Neuronal stem cell (in vitro differentiated cells): Measurements from ENCODE around the gene RALY.

Experiments used
- DNase-seq: peaks from one replicate; pipeline ENCODE4 v3.0.0-alpha.2; 2013; ENCODE audit warnings: low spot score
- H2AFZ ChIP-seq: one replicate; pipeline ENCODE4 v1.6.1; 2013; ENCODE audit warnings: mild to moderate bottlenecking, low read length, inconsistent platforms
- H2AK5ac ChIP-seq: 2 replicates; pipeline ENCODE4 v1.6.1; 2013; ENCODE audit warnings: low read depth, mild to moderate bottlenecking, inconsistent platforms, low read length, moderate library complexity, mixed read lengths
- H2BK120ac ChIP-seq: 2 replicates; pipeline ENCODE4 v1.6.1; 2013; ENCODE audit warnings: low read depth, mild to moderate bottlenecking, inconsistent platforms, low read length, moderate library complexity, mixed read lengths
- H2BK12ac ChIP-seq: one replicate; pipeline ENCODE4 v1.6.1; 2013; ENCODE audit warnings: low read length, inconsistent platforms
- H2BK15ac ChIP-seq: 2 replicates; pipeline ENCODE4 v1.6.1; 2013; ENCODE audit warnings: mild to moderate bottlenecking, low read length, inconsistent platforms, mixed read lengths
- H2BK5ac ChIP-seq: one replicate; pipeline ENCODE4 v1.6.1; 2013; ENCODE audit warnings: inconsistent platforms, mild to moderate bottlenecking, low read length, moderate library complexity
- H3K14ac ChIP-seq: one replicate; pipeline ENCODE4 v1.6.1; 2013; ENCODE audit warnings: low read length, inconsistent platforms
- H3K18ac ChIP-seq: 2 replicates; pipeline ENCODE4 v1.6.1; 2013; ENCODE audit warnings: low read length, inconsistent platforms
- H3K23ac ChIP-seq: 2 replicates; pipeline ENCODE4 v1.6.1; 2013; ENCODE audit warnings: low read depth, mild to moderate bottlenecking, mixed read lengths, low read length, inconsistent platforms; ENCODE audit not compliant: poor library complexity
- H3K27ac ChIP-seq: replicated peaks from 3 replicates; pipeline ENCODE4 v1.5.1; 2013; ENCODE audit warnings: low read length, inconsistent platforms
- H3K27me3 ChIP-seq, 3 experiments: 2 replicates each; pipeline ENCODE4 v1.6.1; 2013; ENCODE audit warnings: low read length in 3 of 3, mild to moderate bottlenecking in 2 of 3, inconsistent platforms in 1 of 3, low read depth in 1 of 3, mixed read lengths in 1 of 3, moderate library complexity in 1 of 3; ENCODE audit not compliant: control insufficient read depth in 3 of 3, insufficient read depth in 3 of 3
- H3K36me3 ChIP-seq, 2 donors: replicated peaks in 1 of 2; 2 replicates each; pipeline ENCODE4 v1.6.1; 2013; ENCODE audit warnings: low read length in 2 of 2; ENCODE audit not compliant: control insufficient read depth in 2 of 2, insufficient read depth in 2 of 2
- H3K4ac ChIP-seq: 2 replicates; pipeline ENCODE4 v1.6.1; 2013; ENCODE audit warnings: inconsistent platforms, mild to moderate bottlenecking, low read length, moderate library complexity
- H3K4me1 ChIP-seq, 2 donors: 1 replicate in 1 of 2; 2 replicates in 1 of 2; pipeline ENCODE4 v1.6.1; 2013; ENCODE audit warnings: low read length in 2 of 2, low read depth in 1 of 2; ENCODE audit not compliant: control insufficient read depth in 2 of 2, insufficient read depth in 1 of 2
- H3K4me2 ChIP-seq: one replicate; pipeline ENCODE4 v1.6.1; 2013; ENCODE audit warnings: mild to moderate bottlenecking, low read length, inconsistent platforms; ENCODE audit not compliant: insufficient read depth, poor library complexity, severe bottlenecking
- H3K4me3 ChIP-seq, 2 donors: 2 replicates each; pipeline ENCODE4 v1.5.1; 2013; ENCODE audit warnings: low read length in 2 of 2, mild to moderate bottlenecking in 2 of 2, inconsistent platforms in 1 of 2, moderate library complexity in 1 of 2
- H3K79me1 ChIP-seq: one replicate; pipeline ENCODE4 v1.6.1; 2013; ENCODE audit warnings: low read depth, mild to moderate bottlenecking, inconsistent platforms, low read length, moderate library complexity
- H3K9ac ChIP-seq: one replicate; pipeline ENCODE4 v1.6.1; 2013; ENCODE audit warnings: mild to moderate bottlenecking, low read depth, low read length, inconsistent platforms; ENCODE audit not compliant: poor library complexity
- H3K9me3 ChIP-seq, 2 donors: replicated peaks in 1 of 2; 2 replicates each; pipeline versions ENCODE3 to v1.6.1; 2013; ENCODE audit warnings: low read length in 2 of 2, mild to moderate bottlenecking in 2 of 2, inconsistent platforms in 1 of 2, low read depth in 1 of 2, mixed read lengths in 1 of 2, moderate library complexity in 1 of 2; ENCODE audit not compliant: control insufficient read depth in 2 of 2, insufficient read depth in 1 of 2
- H4K8ac ChIP-seq: one replicate; pipeline ENCODE4 v1.6.1; 2013; ENCODE audit warnings: low read depth, mild to moderate bottlenecking, inconsistent platforms, low read length, moderate library complexity
- H4K91ac ChIP-seq: one replicate; pipeline ENCODE4 v1.6.1; 2013; ENCODE audit warnings: low read length, low read depth, mild to moderate bottlenecking, inconsistent platforms; ENCODE audit not compliant: poor library complexity
- WGBS, 2 donors: extraction: QIAGEN DNeasy Blood & Tissue Kit; methylation state at CpG; one replicate each; pipeline ENCODE4 v1.1.7; 2013; ENCODE audit warnings: missing lambda C conversion rate in 2 of 2, mixed read lengths in 1 of 2; ENCODE audit not compliant: insufficient read length in 2 of 2, insufficient replicate concordance in 1 of 2; ENCODE audit errors: extremely low coverage in 2 of 2; 5-methylcytosine and 5-hydroxymethylcytosine counted together

RALY gene

GRCh38 chr20:34004227-34004626 lies 10.5 kb downstream of the RALY start:
- DNase-seq: no peak

GRCh38 chr20:34004790-34005457 lies 11.2 kb downstream of the RALY start:
- H3K4ac ChIP-seq: no peak overlapping the region
- no peak overlapping the region for H4K8ac ChIP-seq
- no peak overlapping the region for H4K91ac ChIP-seq
- DNase-seq: no peak
- no peak overlapping the region for H2AK5ac ChIP-seq
- peaks cover 1 to 55% of the 10 kb centered on the region in 2 donors for H3K36me3 ChIP-seq
- peaks cover 0 to 3% of the 10 kb centered on the region in 2 donors for H3K4me1 ChIP-seq
- H3K9ac ChIP-seq: no peak overlapping the region
- peaks cover 2 to 19% of the 10 kb centered on the region in 2 donors for H3K9me3 ChIP-seq
- no peak overlapping the region for H3K4me3 ChIP-seq
- no peak overlapping the region for H3K4me2 ChIP-seq
- no peaks in the 10 kb centered on the region for H3K27me3 ChIP-seq
- H2AFZ ChIP-seq: no peak overlapping the region
- peaks cover 2% of the 10 kb centered on the region for H3K79me1 ChIP-seq
- H2BK120ac ChIP-seq: no peak overlapping the region
- no peak overlapping the region for H3K18ac ChIP-seq
- WGBS, 2 donors: no CpG with 5 or more reads among the region's 11 CpGs
- H3K27ac ChIP-seq: no peak overlapping the region
- H3K23ac ChIP-seq: no peak overlapping the region
- H2BK5ac ChIP-seq: no peak overlapping the region
- no peak overlapping the region for H2BK12ac ChIP-seq
- no peak overlapping the region for H3K14ac ChIP-seq
- no peak overlapping the region for H2BK15ac ChIP-seq

More at GRCh38 chr20:34004227-34004626, 10.5 kb downstream of the RALY start:
- H2BK120ac ChIP-seq: no peak overlapping the region
- no peak overlapping the region for H4K91ac ChIP-seq
- no peak overlapping the region for H2AK5ac ChIP-seq
- H3K14ac ChIP-seq: no peak overlapping the region
- H2BK15ac ChIP-seq: no peak overlapping the region
- no peak overlapping the region for H2BK5ac ChIP-seq
- WGBS, 2 donors: no CpG with 5 or more reads among the region's 2 CpGs
- no peak overlapping the region for H3K23ac ChIP-seq
- no peaks in the 10 kb centered on the region for H3K27me3 ChIP-seq
- no peak overlapping the region for H3K4me3 ChIP-seq
- H2BK12ac ChIP-seq: no peak overlapping the region
- no peak overlapping the region for H3K27ac ChIP-seq
- peaks cover 1 to 55% of the 10 kb centered on the region in 2 donors for H3K36me3 ChIP-seq
- H3K79me1 ChIP-seq: no peaks in the 10 kb centered on the region
- peaks cover 0 to 3% of the 10 kb centered on the region in 2 donors for H3K4me1 ChIP-seq
- H3K18ac ChIP-seq: no peak overlapping the region
- H4K8ac ChIP-seq: no peak overlapping the region
- no peak overlapping the region for H3K4me2 ChIP-seq
- H2AFZ ChIP-seq: no peak overlapping the region
- no peak overlapping the region for H3K4ac ChIP-seq
- peaks cover 2 to 19% of the 10 kb centered on the region in 2 donors for H3K9me3 ChIP-seq
- no peak overlapping the region for H3K9ac ChIP-seq

- Histone ChIP-seq H3K14ac (no peak overlapping the region), H2BK120ac (no peak overlapping the region), H3K79me1 (peaks cover 2% of the 10 kb centered on the region), H2BK5ac (no peak overlapping the region), H3K27me3 (no peaks in the 10 kb centered on the region), H3K18ac (no peak overlapping the region), H2BK15ac (no peak overlapping the region), H3K23ac (no peak overlapping the region), H2BK12ac (no peak overlapping the region), H3K4me3 (no peak overlapping the region), H3K27ac (no peak overlapping the region), H4K8ac (no peak overlapping the region), H3K4me2 (no peak overlapping the region), H3K4me1 (peaks cover 1 to 5% of the 10 kb centered on the region in 2 donors), H4K91ac (no peak overlapping the region), H2AK5ac (no peak overlapping the region), H2AFZ (no peak overlapping the region), H3K36me3 (peaks cover 1 to 50% of the 10 kb centered on the region in 2 donors), H3K9ac (no peak overlapping the region), H3K9me3 (peaks cover 2 to 19% of the 10 kb centered on the region in 2 donors), H3K4ac (no peak overlapping the region)
- WGBS, 2 donors: no CpG with 5 or more reads among the region's 2 CpGs
- no peak for DNase-seq
These were observed 12.9 kb downstream of the RALY start for GRCh38 chr20:34006619-34007018.

- H3K27me3 ChIP-seq: no peaks in the 10 kb centered on the region
- H2AFZ ChIP-seq: no peak overlapping the region
- H3K36me3 ChIP-seq: peaks cover 0 to 36% of the 10 kb centered on the region in 2 donors
- H4K91ac ChIP-seq: no peak overlapping the region
- peaks cover 2% of the 10 kb centered on the region for H3K79me1 ChIP-seq
- no peak overlapping the region for H3K14ac ChIP-seq
- H3K27ac ChIP-seq: no peak overlapping the region
- no peak overlapping the region for H2BK5ac ChIP-seq
- no peak for DNase-seq
- H2BK15ac ChIP-seq: no peak overlapping the region
- no peak overlapping the region for H3K4ac ChIP-seq
- H2BK12ac ChIP-seq: no peak overlapping the region
- H2BK120ac ChIP-seq: no peak overlapping the region
- no peak overlapping the region for H4K8ac ChIP-seq
- H3K4me1 ChIP-seq: peaks cover 5 to 8% of the 10 kb centered on the region in 2 donors
- no peak overlapping the region for H3K18ac ChIP-seq
- no peak overlapping the region for H3K9ac ChIP-seq
- H3K23ac ChIP-seq: no peak overlapping the region
- H2AK5ac ChIP-seq: no peak overlapping the region
- no peak overlapping the region for H3K4me3 ChIP-seq
- WGBS, 2 donors: no CpG with 5 or more reads among the region's 1 CpG
- no peak overlapping the region for H3K4me2 ChIP-seq
- peaks cover 2 to 16% of the 10 kb centered on the region in 2 donors for H3K9me3 ChIP-seq
These were observed 14.8 kb downstream of the RALY start for GRCh38 chr20:34008477-34008876.
